Measurements from ENCODE around the gene ZNF808.

- TF ChIP-seq CTCF (IDR thresholded peaks at IDR 0.05; ENCODE audit: low read depth, low read length, poor library complexity, severe bottlenecking): peak; percentile 60
- TF ChIP-seq EZH2phosphoT487 (IDR thresholded peaks at IDR 0.05; ENCODE audit: borderline replicate concordance, low read length): no peak
These were observed at the start of gene ZNF808 for GRCh38 chr19:52527134-52527955.

Measured in DOHH2 (cell line).